ENCODE measurements around the gene DUSP3. TPM values are rescaled to one million over a fixed set of nuclear protein-coding genes. Genes with fewer than 3 reads are reported as not detected.

DUSP3 gene
- total RNA-seq, 2 experiments from 2014 or later = 9.0 to 9.8 TPM

DNA sequence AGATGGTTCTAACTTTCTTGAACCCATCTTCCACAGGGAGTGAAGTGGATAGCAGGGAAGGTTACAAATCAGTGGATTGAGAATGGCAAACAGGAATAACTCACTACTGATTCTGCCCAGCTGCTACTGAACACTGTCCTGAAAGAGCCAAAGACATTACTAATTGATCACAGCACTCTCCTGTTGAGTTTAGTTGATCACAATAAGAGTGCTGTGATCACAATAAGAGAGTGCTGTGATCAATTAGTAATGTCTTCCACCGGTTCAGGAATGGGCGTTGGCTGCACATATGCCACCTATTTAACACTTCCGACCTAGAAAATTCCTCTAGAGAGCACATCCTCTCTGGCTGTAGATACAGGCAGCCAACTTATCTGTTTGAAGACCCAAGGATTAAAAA lies 12.8 kb upstream of the DUSP3 start:
- TF ChIP-seq, protein P1, sequence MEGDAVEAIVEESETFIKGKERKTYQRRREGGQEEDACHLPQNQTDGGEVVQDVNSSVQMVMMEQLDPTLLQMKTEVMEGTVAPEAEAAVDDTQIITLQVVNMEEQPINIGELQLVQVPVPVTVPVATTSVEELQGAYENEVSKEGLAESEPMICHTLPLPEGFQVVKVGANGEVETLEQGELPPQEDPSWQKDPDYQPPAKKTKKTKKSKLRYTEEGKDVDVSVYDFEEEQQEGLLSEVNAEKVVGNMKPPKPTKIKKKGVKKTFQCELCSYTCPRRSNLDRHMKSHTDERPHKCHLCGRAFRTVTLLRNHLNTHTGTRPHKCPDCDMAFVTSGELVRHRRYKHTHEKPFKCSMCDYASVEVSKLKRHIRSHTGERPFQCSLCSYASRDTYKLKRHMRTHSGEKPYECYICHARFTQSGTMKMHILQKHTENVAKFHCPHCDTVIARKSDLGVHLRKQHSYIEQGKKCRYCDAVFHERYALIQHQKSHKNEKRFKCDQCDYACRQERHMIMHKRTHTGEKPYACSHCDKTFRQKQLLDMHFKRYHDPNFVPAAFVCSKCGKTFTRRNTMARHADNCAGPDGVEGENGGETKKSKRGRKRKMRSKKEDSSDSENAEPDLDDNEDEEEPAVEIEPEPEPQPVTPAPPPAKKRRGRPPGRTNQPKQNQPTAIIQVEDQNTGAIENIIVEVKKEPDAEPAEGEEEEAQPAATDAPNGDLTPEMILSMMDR (conservative IDR thresholded peaks at IDR 0.05; ENCODE audit: low read length) = no peak
- TF ChIP-seq EZH2phosphoT487 (IDR thresholded peaks at IDR 0.05; ENCODE audit: borderline replicate concordance, low read depth, low read length) = no peak
- Histone ChIP-seq H3K27ac (ENCODE audit: low read depth, low read length, poor library complexity, severe bottlenecking) (no peak overlapping the region), H3K9me3 (ENCODE audit: low read length) (no peaks in the 10 kb centered on the region), H4K20me1 (ENCODE audit: insufficient read depth, low read length) (no peaks in the 10 kb centered on the region), H3K4me1 (ENCODE audit: insufficient read depth, low read length, poor library complexity, severe bottlenecking) (no peaks in the 10 kb centered on the region), H3K79me2 (ENCODE audit: insufficient read depth, low read depth, low read length) (no peaks in the 10 kb centered on the region), H3K36me3 (ENCODE audit: insufficient read depth, low read length) (no peaks in the 10 kb centered on the region), H3K4me2 (ENCODE audit: low read length) (0 out of 2 replicates have a peak overlapping the region, but pooled peaks have one; percentile 2), H3K9me2 (ENCODE audit: insufficient read depth, low read length) (no peaks in the 10 kb centered on the region), H2AFZ (ENCODE audit: low read length) (peak overlapping the region; percentile 66; the same call in 1 of the 2 replicates), H3K4me3 (ENCODE audit: low read depth, low read length, poor library complexity, severe bottlenecking) (no peak overlapping the region)
- POLR2A ChIA-PET = interaction anchor here (0.6 kb wide), 1 partner anchor 26 kb away, joined by 3 read pairs; no protein-coding TSS in a partner anchor
- no TSS peak for BruUV-seq (replicated peaks)
- CTCF ChIA-PET (ENCODE audit: unreplicated experiment) = no interaction called here
- intact Hi-C loops (cut with micrococcal nuclease; ENCODE audit: unreplicated experiment) = no loop called here
- peak; percentile 63 for DNase-seq (ENCODE audit: low spot score)

DNA sequence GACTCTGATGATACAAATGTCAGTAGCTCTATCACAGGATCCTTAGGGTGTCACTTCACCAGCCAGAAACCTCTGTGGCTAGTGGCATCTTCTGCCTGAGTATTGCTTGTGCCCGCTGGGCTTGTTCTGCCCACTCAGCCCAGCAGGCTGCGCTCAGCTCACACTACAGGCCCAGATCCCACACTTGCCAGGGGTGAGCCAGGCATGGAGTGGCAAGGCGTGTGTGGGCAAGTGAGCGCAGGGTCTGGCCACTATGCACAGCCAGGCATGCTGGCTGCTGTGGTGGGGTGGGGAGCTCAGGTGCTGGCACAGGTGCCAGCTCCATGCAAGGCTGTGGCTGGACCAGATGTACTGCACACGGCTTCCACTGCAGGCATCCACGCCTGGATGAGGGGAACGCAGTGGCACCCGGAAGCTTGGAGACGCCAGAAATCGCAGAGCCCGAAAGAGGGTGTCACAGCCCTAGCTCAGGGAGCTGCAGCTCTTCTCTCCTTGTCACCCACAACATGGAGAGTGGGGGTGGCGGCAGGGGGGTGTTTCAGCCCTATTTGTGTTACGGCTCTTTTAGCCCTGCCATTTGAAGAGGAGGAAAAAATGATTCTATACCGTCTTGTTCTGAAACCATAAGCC lies 11.6 kb upstream of the DUSP3 start:
- no peak for TF ChIP-seq EZH2phosphoT487 (IDR thresholded peaks at IDR 0.05; ENCODE audit: borderline replicate concordance, low read depth, low read length)
- TF ChIP-seq, protein P1 (conservative IDR thresholded peaks at IDR 0.05; ENCODE audit: low read length) = no peak
- DNase-seq (ENCODE audit: low spot score) = no peak
- H2AFZ ChIP-seq (ENCODE audit: low read length) = no peak overlapping the region
- BruUV-seq (replicated peaks) = no TSS peak
- no peaks in the 10 kb centered on the region for H3K4me1 ChIP-seq (ENCODE audit: insufficient read depth, low read length, poor library complexity, severe bottlenecking)
- no peaks in the 10 kb centered on the region for H3K79me2 ChIP-seq (ENCODE audit: insufficient read depth, low read depth, low read length)
- no peak overlapping the region for H3K4me2 ChIP-seq (ENCODE audit: low read length)
- no peaks in the 10 kb centered on the region for H3K9me2 ChIP-seq (ENCODE audit: insufficient read depth, low read length)
- intact Hi-C loops (cut with micrococcal nuclease; ENCODE audit: unreplicated experiment) = no loop called here
- POLR2A ChIA-PET = no interaction called here
- no peaks in the 10 kb centered on the region for H3K36me3 ChIP-seq (ENCODE audit: insufficient read depth, low read length)
- H3K4me3 ChIP-seq (ENCODE audit: low read depth, low read length, poor library complexity, severe bottlenecking) = no peak overlapping the region
- no peaks in the 10 kb centered on the region for H3K9me3 ChIP-seq (ENCODE audit: low read length)
- CTCF ChIA-PET (ENCODE audit: unreplicated experiment) = no interaction called here
- H4K20me1 ChIP-seq (ENCODE audit: insufficient read depth, low read length) = no peaks in the 10 kb centered on the region
- H3K27ac ChIP-seq (ENCODE audit: low read depth, low read length, poor library complexity, severe bottlenecking) = no peak overlapping the region

GRCh38 chr17:43789482-43789881 lies 10.7 kb upstream of the DUSP3 start:
- Histone ChIP-seq H3K4me2 (ENCODE audit: low read length) (no peak overlapping the region), H3K36me3 (ENCODE audit: insufficient read depth, low read length) (no peaks in the 10 kb centered on the region), H4K20me1 (ENCODE audit: insufficient read depth, low read length) (no peaks in the 10 kb centered on the region), H3K79me2 (ENCODE audit: insufficient read depth, low read depth, low read length) (no peaks in the 10 kb centered on the region), H3K4me3 (ENCODE audit: low read depth, low read length, poor library complexity, severe bottlenecking) (no peak overlapping the region), H3K9me3 (ENCODE audit: low read length) (no peaks in the 10 kb centered on the region), H3K27ac (ENCODE audit: low read depth, low read length, poor library complexity, severe bottlenecking) (no peak overlapping the region), H3K9me2 (ENCODE audit: insufficient read depth, low read length) (no peaks in the 10 kb centered on the region), H2AFZ (ENCODE audit: low read length) (no peak overlapping the region), H3K4me1 (ENCODE audit: insufficient read depth, low read length, poor library complexity, severe bottlenecking) (no peaks in the 10 kb centered on the region)
- CTCF ChIA-PET (ENCODE audit: unreplicated experiment) = no interaction called here
- BruUV-seq (replicated peaks) = no TSS peak
- POLR2A ChIA-PET = no interaction called here
- DNase-seq (ENCODE audit: low spot score) = no peak
- intact Hi-C loops (cut with micrococcal nuclease; ENCODE audit: unreplicated experiment) = no loop called here
- TF ChIP-seq, protein P1 (conservative IDR thresholded peaks at IDR 0.05; ENCODE audit: low read length) = no peak
- no peak for TF ChIP-seq EZH2phosphoT487 (IDR thresholded peaks at IDR 0.05; ENCODE audit: borderline replicate concordance, low read depth, low read length)
